Upper lobe of left lung (tissue), 6 donors: ENCODE data around the gene STK16. TPM values are rescaled to one million over a fixed set of nuclear protein-coding genes. Genes with fewer than 3 reads are reported as not detected.
"Not testable (repeated sequence)": the region's sequence is repeated elsewhere in the genome, so short reads cannot be mapped to it uniquely, and the experiment has no call there.

Source experiments
- ATAC-seq, 2 donors: fragments of 200-7000 bp; cut with Tn5 transposase; one replicate each; pipeline ENCODE4 v1.9.1; 2022; ENCODE audit warnings: mild to moderate bottlenecking in 2 of 2, moderate library complexity in 2 of 2; ENCODE audit not compliant: low FRiP score in 2 of 2
- DNase-seq, 2 donors: peaks; one replicate each; pipeline ENCODE4 v3.0.0-alpha.2; 2019 to 2020
- H3K27ac ChIP-seq, 4 donors: fragments of 200-600 bp; sonication (generic); one replicate each; pipeline ENCODE4 v1.5.1; 2016 to 2019
- H3K27me3 ChIP-seq, 4 donors: fragments of 200-600 bp; sonication (generic); one replicate each; pipeline ENCODE4 v1.5.1; 2017 to 2019
- H3K36me3 ChIP-seq, 4 donors: fragments of 200-600 bp; sonication (generic); one replicate each; pipeline ENCODE4 v1.5.1; 2016 to 2019
- H3K4me1 ChIP-seq, 4 donors: fragments of 200-600 bp; sonication (generic); one replicate each; pipeline ENCODE4 v1.5.1; 2018 to 2019
- H3K4me3 ChIP-seq, 4 donors: fragments of 200-600 bp; sonication (generic); one replicate each; pipeline ENCODE4 v1.5.1; 2017 to 2019; ENCODE audit warnings: mild to moderate bottlenecking in 2 of 4, moderate library complexity in 1 of 4
- H3K9me3 ChIP-seq, 4 donors: fragments of 200-600 bp; sonication (generic); one replicate each; pipeline ENCODE4 v1.5.1; 2018 to 2019
- CTCF ChIP-seq, 6 experiments: fragments of 450-650 bp in 4 of 6; fragments of 200-600 bp in 2 of 6; sonication (generic) in 2 of 6; IDR thresholded peaks; one replicate each; pipeline ENCODE4 v1.5.1; 2016 to 2019; ENCODE audit warnings: antibody characterized with exemption in 6 of 6
- EP300 ChIP-seq, 4 donors: sonication (generic); formaldehyde crosslinking; IDR thresholded peaks; one replicate each; pipeline ENCODE4 v1.5.1; 2017; ENCODE audit warnings: antibody characterized with exemption in 4 of 4, control low read depth in 2 of 4
- POLR2A ChIP-seq, 4 donors: fragments of 450-650 bp; IDR thresholded peaks; one replicate each; pipeline ENCODE4 v1.5.1; 2016 to 2017; ENCODE audit warnings: antibody characterized with exemption in 4 of 4, mild to moderate bottlenecking in 2 of 4
- POLR2AphosphoS5 ChIP-seq, 2 donors: sonication (generic); formaldehyde crosslinking; IDR thresholded peaks; one replicate each; pipeline ENCODE4 v1.5.1; 2017; ENCODE audit warnings: antibody characterized with exemption in 2 of 2
- WGBS, 2 donors: methylation state at CpG; one replicate each; pipeline ENCODE4 v1.1.5; 2017 to 2018; 5-methylcytosine and 5-hydroxymethylcytosine counted together
- total RNA-seq, 6 donors: library from RNA; depleted of rRNA in 4 of 6; stranded (reverse); fragments of >200 nt in 4 of 6; gene quantifications; one replicate each; pipeline versions ENCODE4 v1.1.0 to v1.2.1, GENCODE V29; 2016 to 2021
- donor health status: DM: no; HTN: no; CAD: no; lungs with moderate emphysema.
- donor health status: DM: no; HTN: yes; CAD: no; lungs with severe emphysema.

Gene STK16
- total RNA-seq, 6 donors from 2014 or later, result 12.6 to 28.3 (median 15.7) TPM

DNA sequence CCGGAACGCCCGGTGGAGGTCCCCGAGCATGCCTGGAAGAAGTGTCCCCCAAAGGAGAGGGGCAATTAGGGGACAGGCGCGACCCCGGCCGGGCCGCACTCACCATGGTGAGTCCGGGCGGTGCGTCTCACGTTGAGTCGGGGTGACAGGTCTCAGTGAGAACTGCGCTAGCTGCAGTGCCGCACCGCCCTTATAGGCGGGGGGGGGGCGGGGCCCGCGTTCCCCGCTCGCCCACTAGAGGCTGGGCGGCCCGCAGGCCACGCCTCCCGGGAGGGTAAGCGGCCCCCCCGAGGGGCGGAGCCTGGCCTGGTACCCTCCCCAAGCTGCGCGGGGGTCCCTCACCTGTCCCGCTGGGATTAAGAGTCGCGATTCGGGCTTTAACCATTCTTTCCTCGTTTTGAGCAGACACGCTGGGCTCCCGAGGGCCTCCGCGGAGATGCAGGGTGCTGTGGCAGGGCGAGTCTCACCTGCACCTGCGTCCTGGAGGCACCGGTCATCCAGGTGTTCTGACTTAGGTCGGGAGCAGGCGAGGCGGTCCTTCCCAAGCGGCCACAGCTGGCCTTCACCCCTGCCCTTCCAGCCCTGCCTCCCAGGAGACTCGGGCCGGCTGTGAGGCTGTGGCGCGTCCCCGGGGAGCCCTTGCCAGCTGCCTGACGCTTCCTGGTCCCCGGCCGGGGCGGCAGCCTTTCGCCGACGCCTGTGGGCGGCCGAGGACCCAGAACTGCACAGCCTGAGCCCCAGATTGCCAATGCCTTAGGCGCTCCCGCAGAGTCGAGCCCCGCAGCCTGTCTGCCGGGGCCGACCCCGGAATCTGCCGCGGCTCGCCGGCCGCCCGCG lies 8.7 kb downstream of the STK16 start, which contains the start of gene TUBA4A:
Gene TUBA4A (minus strand): TSS at position 166 of the 837 bp plus-strand sequence. CDS start 60 bp downstream, at position 106.
- Histone ChIP-seq H3K27ac (peak within 1 kb of the TSS; percentile 70 to 96 (median 93)), H3K9me3 (no peaks in the 10 kb centered on the region), H3K36me3 (peaks cover 0 to 16% (median 6%) of the 10 kb centered on the region in 4 donors), H3K27me3 (no peaks in the 10 kb centered on the region), H3K4me3 (peak within 1 kb of the TSS; percentile 59 to 83 (median 70)), H3K4me1 (peaks cover 43 to 62% (median 51%) of the 10 kb centered on the region in 4 donors)
- DNase-seq (peak; percentile 94 to 97), ATAC-seq (peak; percentile 93 to 95)
- WGBS, 2 donors, result 0% methylated on average over 18 to 33 of the region's 76 CpGs
- no peak for TF ChIP-seq EP300 (IDR thresholded peaks at IDR 0.05)
- TF ChIP-seq CTCF (IDR thresholded peaks at IDR 0.05), result peak in 4 of 6 experiments; percentile 32 to 53 (median 48)
- peak; percentile 93 to 99 for TF ChIP-seq POLR2AphosphoS5 (IDR thresholded peaks at IDR 0.05)
- TF ChIP-seq POLR2A (IDR thresholded peaks at IDR 0.05), result peak in 3 of 4 donors; percentile 90 to 98 (median 98)

GRCh38 chr2:219254590-219255201 lies 9.4 kb downstream of the STK16 start:
- no peaks in the 10 kb centered on the region for H3K9me3 ChIP-seq
- peak overlapping the region; percentile 59 to 83 (median 70) for H3K4me3 ChIP-seq
- TF ChIP-seq CTCF (IDR thresholded peaks at IDR 0.05) (peak in 1 of 6 experiments; percentile 4), EP300 (IDR thresholded peaks at IDR 0.05) (no peak), POLR2AphosphoS5 (IDR thresholded peaks at IDR 0.05) (peak; percentile 7 to 24)
- peak overlapping the region; percentile 70 to 96 (median 93) for H3K27ac ChIP-seq
- H3K27me3 ChIP-seq, result no peaks in the 10 kb centered on the region
- DNase-seq (peak in 1 of 2 donors; percentile 51), ATAC-seq (peak in 1 of 2 donors; percentile 55)
- peaks cover 0 to 16% (median 6%) of the 10 kb centered on the region in 4 donors for H3K36me3 ChIP-seq
- 25 to 44% methylated on average over 6 to 9 of the region's 12 CpGs for WGBS, 2 donors
- H3K4me1 ChIP-seq, result peaks cover 36 to 55% (median 44%) of the 10 kb centered on the region in 4 donors

DNA sequence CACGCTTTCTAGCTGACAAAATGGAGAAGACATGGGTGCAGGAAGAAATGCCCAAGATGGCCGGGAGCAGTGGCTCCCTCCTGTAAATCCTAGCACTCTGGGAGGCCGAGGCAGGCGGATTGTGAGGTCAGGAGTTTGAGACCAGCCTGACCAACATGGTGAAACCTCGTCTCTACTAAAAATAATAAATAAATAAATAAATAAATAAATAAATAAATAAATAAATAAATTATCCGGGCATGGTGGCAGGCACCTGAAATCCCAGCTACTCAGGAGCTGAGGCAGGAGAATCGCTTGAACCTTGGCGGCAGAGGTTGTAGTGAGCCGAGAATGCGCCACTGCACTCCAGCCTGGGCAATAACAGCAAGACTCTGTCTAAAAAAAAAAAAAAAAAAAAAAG lies 13.7 kb downstream of the STK16 start:
- not testable (repeated sequence) for H3K27me3 ChIP-seq, H3K4me3 ChIP-seq, H3K36me3 ChIP-seq, H3K9me3 ChIP-seq, ATAC-seq, DNase-seq, H3K27ac ChIP-seq
- WGBS, 2 donors, result 83% methylated on average over 10 of the region's 10 CpGs
- peaks cover 9 to 13% (median 12%) of the 10 kb centered on the region in 4 donors for H3K4me1 ChIP-seq

DNA sequence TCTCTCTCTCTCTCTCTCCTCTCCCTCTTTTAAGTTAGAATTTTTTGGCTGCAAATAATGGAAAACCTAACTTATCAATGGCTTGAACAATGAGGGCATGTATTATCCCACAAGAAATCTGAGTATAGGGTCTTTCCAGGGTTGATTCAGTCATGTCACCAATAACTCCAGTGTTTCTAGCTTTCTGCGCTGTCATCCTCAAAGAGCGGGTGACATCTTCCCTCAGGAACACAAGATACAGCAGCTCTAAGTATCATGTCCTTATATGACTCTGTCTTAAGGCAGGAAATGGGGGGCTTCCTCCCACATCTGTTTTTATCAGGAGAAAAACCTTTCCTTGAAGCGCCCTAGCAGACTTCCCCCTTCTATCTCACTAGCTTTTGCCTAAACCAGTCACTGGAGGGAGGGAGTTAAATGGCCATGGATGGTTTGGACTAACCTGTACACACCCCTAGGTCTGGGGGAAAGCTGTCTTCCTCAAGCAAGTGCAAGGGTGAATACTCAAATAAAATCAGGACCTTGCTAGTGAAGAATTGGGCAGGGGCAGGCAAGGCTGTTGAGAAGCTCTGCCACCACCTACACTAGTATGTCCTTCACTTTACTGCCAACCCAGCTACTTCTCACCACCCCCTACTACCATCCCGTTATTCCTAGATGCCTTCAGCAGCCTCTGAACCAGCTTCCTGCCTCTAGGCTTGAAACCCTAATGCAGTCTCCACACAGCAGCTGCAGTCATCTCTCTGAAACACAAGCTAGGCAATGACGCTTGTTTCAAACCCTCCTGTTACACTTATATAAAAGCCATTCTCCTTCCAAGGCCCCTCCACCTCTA lies 16.0 kb downstream of the STK16 start:
- DNase-seq, result no peak
- TF ChIP-seq POLR2A (IDR thresholded peaks at IDR 0.05), result no peak
- no peak for TF ChIP-seq EP300 (IDR thresholded peaks at IDR 0.05)
- TF ChIP-seq CTCF (IDR thresholded peaks at IDR 0.05), result no peak
- TF ChIP-seq POLR2AphosphoS5 (IDR thresholded peaks at IDR 0.05), result no peak
- ATAC-seq, result no peak
- H3K4me1 ChIP-seq, result no peaks in the 10 kb centered on the region
- no peaks in the 10 kb centered on the region for H3K36me3 ChIP-seq
- H3K27me3 ChIP-seq, result no peaks in the 10 kb centered on the region
- H3K4me3 ChIP-seq, result no peak overlapping the region
- no peaks in the 10 kb centered on the region for H3K9me3 ChIP-seq
- no peak overlapping the region for H3K27ac ChIP-seq
- 58 to 65% methylated on average over 5 of the region's 5 CpGs for WGBS, 2 donors
